KOPT-K1 (cell line): ENCODE measurements around the gene DSTN.

Experiments
- H3K27ac ChIP-seq: fragments of 200-600 bp; sonication (generic); 2 replicates; pipeline ENCODE4 v1.5.1; 2016; ENCODE audit warnings: antibody characterized with exemption, mild to moderate bottlenecking, low read depth, low read length; ENCODE audit not compliant: poor library complexity, severe bottlenecking
- H3K36me3 ChIP-seq: fragments of 200-600 bp; sonication (generic); 2 replicates; pipeline ENCODE4 v1.5.1; 2017; ENCODE audit warnings: antibody characterized with exemption, mild to moderate bottlenecking, low read length, moderate library complexity; ENCODE audit not compliant: insufficient read depth
- H3K9me3 ChIP-seq: fragments of 200-600 bp; sonication (generic); 2 replicates; pipeline ENCODE4 v1.5.1; 2017; ENCODE audit warnings: antibody characterized with exemption, low read length, mild to moderate bottlenecking; ENCODE audit not compliant: insufficient read depth, poor library complexity, severe bottlenecking

Gene DSTN

DNA sequence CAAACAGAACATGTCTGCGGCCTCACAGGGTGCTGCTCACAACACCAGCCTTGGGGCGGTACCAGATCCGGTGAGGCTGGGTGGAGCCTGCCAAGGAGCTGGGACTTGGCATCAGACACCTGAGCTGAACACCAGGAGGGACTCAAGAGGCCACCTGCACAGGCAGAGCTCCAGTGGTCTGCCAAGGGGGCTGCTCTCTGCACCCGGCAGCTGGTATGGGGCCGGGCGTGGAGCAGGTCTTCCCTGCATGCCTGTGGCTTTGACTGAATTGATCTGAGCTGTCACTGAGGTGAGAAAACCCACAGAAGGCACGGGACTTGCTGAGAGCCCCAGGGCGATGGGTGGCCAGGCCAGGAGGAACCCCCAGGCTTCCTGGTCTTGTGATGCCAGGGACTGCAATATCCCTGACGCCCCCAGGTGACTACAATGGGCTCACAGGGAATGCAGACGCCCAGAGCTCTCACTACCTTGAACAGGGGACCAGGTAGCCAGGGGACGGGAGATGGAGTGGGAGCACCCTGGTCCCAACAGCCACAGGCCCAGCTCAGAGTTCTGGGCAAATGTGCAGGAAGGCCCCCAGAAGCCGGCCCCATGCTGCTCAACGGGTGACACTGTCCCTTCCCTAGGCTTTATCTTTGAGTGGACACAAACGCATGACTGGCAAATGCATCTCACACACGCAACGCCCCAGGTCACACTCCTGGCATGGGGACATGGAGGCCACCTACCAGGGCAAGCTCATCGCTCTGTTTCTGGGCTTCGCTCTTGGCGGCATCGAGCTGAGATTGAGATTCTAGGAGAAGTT, 48.2 kb downstream of the DSTN start:
- Histone ChIP-seq H3K27ac (no peak overlapping the region), H3K36me3 (peaks cover 90% of the 10 kb centered on the region; the same call in 1 of the 2 replicates), H3K9me3 (no peaks in the 10 kb centered on the region)

- no peaks in the 10 kb centered on the region for H3K9me3 ChIP-seq
- H3K27ac ChIP-seq = no peak overlapping the region
- peaks cover 96% of the 10 kb centered on the region; the same call in 1 of the 2 replicates for H3K36me3 ChIP-seq
Observed at GRCh38 chr20:17618673-17619013, 48.8 kb downstream of the DSTN start.

DNA sequence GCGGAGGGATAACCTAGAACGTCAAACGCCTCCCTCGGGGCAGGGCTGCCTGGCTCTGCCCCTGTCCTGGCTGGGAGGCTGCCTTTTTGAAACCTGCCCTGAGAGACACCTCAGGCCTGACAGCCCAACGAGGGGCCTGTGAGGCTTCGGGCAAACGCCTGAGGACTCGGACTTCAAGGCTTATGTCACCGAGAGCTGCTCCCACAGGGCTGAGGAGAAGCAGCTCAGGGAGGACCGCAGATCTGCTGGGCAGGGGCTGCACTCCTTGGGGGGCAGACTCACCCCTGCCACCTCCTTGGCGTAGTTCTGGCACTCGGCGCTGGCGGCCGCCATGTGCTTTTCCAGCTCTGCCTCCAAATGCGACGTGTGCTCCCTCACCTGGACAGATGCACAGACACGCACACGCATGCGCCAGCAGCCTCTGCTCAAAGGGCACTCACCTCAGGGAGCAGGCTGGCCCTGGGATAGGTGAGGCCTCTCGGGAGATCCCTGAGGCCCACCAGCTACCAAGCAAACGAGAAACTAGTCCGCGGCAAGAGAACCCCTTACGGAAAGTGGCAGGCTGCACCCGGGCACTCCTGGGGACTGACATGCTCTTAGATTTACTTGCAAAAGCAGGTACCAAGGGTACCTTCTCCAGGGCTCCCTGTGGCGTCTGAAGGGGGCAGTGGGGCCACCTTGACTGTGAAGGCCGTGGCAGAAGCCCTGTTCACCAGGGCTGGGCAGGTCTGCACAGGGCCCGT, 49.6 kb downstream of the DSTN start:
- H3K36me3 ChIP-seq = peaks cover 96% of the 10 kb centered on the region
- no peaks in the 10 kb centered on the region for H3K9me3 ChIP-seq
- H3K27ac ChIP-seq = no peak overlapping the region

- peaks cover 92% of the 10 kb centered on the region for H3K36me3 ChIP-seq
- H3K27ac ChIP-seq = no peak overlapping the region
- H3K9me3 ChIP-seq = no peaks in the 10 kb centered on the region
Observed at GRCh38 chr20:17620371-17621228, 50.7 kb downstream of the DSTN start.

DNA sequence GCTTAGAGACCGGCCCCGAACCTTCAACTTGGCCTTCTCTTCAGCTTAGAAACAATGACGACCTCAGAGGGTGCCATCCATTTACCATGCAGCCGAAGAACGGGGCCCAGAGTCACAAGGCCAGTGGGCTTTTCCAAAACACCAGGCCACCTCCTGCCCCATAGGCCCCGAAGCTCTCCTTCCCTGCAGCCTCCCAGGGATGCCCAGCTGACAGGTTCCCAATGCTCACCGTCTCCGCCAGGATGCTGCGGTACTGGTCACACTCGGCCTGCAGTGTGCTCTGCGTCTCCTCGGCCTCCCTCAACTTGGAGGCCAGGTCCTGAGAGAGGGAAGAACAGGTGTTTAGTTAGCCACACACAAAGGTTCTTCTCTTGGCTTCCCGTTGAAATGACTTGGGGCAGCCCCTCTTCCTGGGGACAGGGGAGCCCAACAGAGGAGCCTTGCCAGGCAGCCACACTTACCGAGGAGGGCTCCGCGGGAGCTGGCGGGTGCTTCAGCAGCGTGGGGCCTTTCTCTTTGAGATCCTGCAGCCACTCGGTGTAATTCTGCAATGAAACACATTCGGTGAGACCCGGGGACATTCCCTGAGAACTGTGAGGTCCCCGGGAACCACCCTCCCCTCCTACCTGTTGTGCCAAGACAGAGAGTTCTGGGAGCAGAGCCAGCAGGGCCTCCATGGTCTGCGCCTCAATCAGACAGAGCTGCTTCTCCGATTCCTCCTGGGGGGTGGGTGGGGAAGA, 51.5 kb downstream of the DSTN start:
- no peaks in the 10 kb centered on the region for H3K9me3 ChIP-seq
- no peak overlapping the region for H3K27ac ChIP-seq
- peaks cover 87% of the 10 kb centered on the region for H3K36me3 ChIP-seq

DNA sequence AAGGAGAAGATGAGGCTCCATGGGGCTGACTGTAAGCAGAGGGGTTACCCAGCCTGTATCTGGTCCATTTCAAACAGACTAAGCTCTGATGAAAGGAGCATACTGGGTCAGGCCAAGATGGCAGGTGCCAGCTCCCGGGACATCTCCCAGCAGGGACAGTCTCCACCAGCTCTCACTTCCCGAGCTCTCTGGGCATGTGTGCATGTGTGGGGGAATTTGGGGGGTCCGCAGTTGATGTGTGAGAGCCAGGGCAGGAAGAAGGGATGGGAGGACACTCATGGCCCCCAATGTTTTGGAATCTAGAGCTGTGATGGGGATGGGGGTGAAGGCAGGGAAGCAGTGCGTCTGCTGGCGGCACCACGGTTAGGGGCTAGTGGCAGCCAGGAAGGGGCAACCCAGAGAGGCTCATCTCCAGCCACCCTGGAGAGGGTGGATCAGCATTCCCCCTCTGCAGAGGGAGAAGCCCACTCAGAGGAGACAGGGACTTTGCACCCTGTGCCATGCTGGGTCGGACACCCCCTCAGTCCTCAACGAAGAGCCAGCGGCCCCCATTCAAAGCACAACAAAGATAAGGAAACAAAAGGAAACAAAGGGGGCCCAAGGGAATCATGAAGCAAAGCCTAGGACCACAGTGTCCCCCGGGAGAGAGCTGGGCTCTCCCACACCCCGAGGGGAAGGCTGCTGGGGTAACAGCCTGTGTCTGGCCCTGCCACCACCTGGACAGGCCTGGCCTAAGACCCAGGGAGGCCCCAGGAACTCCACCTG, 52.4 kb downstream of the DSTN start:
- H3K9me3 ChIP-seq = no peaks in the 10 kb centered on the region
- H3K27ac ChIP-seq = no peak overlapping the region
- peaks cover 87% of the 10 kb centered on the region for H3K36me3 ChIP-seq

- Histone ChIP-seq H3K9me3 (no peaks in the 10 kb centered on the region), H3K36me3 (peaks cover 87% of the 10 kb centered on the region), H3K27ac (no peak overlapping the region)
Observed at GRCh38 chr20:17622851-17623508, 53.1 kb downstream of the DSTN start.

- no peaks in the 10 kb centered on the region for H3K9me3 ChIP-seq
- peaks cover 86% of the 10 kb centered on the region for H3K36me3 ChIP-seq
- no peak overlapping the region for H3K27ac ChIP-seq
Observed at GRCh38 chr20:17624070-17624469, 54.2 kb downstream of the DSTN start.

GRCh38 chr20:17624551-17625245, 54.8 kb downstream of the DSTN start:
- H3K36me3 ChIP-seq = peaks cover 86% of the 10 kb centered on the region
- no peaks in the 10 kb centered on the region for H3K9me3 ChIP-seq
- no peak overlapping the region for H3K27ac ChIP-seq

DNA sequence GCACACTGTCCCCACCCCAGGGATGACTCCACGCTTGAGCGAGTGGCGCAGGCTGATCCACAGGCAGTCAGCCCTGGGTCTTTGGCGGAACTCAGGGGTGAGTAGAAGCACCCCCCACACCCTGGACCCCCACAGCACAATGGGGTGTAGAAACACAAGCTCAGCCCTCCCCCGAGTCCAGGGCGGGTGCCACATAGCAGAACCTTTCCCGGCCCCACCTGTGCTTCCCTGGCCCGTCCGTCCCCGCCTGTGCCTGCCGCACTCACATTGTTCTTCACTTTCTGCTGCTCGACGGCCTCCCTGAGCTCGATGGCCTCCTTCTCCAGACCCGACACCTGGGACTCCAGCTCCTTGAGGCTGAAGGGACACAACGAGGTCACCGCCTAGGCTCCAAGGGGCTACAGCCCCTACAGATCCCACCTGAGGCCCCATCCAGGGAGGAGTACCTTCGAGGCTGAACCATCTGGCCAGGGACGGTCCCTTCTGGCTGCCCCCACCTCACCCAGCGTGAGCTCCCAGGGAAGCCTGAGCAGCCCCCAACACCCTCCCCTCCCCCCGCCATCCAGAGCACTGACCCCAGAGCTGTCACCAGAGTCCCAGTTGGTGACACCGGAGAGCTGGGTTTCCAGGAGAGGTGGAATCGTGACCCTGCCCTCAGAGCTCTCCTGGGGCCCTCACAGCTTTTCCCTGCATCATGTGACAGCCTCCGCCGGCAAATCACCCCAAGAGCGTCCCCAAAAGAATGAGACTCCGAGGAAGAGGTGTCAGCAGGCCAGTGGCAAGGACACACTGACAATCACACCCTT, 55.6 kb downstream of the DSTN start:
- peaks cover 86% of the 10 kb centered on the region for H3K36me3 ChIP-seq
- H3K27ac ChIP-seq = no peak overlapping the region
- H3K9me3 ChIP-seq = no peaks in the 10 kb centered on the region

DNA sequence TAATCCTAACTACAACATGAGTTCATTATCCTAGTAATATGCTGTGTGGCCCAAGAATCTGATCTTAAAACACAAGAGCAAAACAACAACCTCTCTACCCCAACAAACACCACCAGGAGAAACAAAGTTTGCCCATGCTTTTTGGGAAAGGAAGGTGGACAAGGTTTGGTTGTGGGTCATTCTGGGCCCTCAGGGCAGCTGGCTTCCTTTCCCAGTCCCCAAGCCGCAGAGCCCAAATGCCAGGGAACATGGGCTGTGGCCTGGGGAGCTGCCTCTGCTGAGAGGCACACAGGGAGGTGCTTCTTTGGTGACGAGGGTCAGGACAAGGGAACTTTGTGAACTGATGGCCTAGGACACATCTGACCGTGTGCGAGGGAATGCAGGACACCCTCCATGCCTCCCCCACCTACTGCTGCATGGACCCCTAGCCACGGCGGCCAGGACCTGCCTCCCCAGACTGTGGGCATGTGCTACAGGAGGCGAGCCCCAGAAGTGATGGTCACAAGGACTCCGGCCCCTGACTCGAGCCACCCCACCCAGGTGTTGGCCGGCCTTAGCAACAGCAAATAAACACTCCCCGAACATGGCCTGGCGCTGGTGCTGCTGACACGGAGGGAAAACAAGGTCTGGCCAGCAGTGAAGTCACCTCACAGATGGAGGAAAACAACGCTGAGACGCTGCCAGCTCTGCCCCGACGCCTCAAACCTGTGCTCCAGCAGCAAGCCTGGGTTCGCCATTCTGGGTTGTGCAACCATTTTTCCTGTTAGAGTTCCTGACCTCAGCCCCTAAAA, 56.5 kb downstream of the DSTN start:
- no peaks in the 10 kb centered on the region for H3K9me3 ChIP-seq
- H3K36me3 ChIP-seq = peaks cover 86% of the 10 kb centered on the region
- no peak overlapping the region for H3K27ac ChIP-seq
